Colonic mucosa (tissue), 4 donors: ENCODE results near the gene TRABD2B. TPM values are rescaled to one million over a fixed set of nuclear protein-coding genes. Genes with fewer than 3 reads are reported as not detected.

Source experiments
- DNase-seq: peaks from one replicate; pipeline ENCODE4 v3.0.0-alpha.2; 2020
- H3K27ac ChIP-seq: fragments of 200-600 bp; one replicate; pipeline ENCODE4 v1.8.0; 2021
- H3K27me3 ChIP-seq: fragments of 200-600 bp; one replicate; pipeline ENCODE4 v1.8.0; 2021
- H3K36me3 ChIP-seq: fragments of 200-600 bp; one replicate; pipeline ENCODE4 v1.8.0; 2021
- H3K4me1 ChIP-seq: fragments of 200-600 bp; one replicate; pipeline ENCODE4 v1.8.0; 2021; ENCODE audit warnings: mild to moderate bottlenecking
- H3K4me3 ChIP-seq: fragments of 200-600 bp; one replicate; pipeline ENCODE4 v1.8.0; 2021
- H3K9ac ChIP-seq, 2 donors: one replicate each; pipeline ENCODE4 v1.7.0; 2013; ENCODE audit warnings: control low read depth in 2 of 2, low read depth in 2 of 2, low read length in 2 of 2
- H3K9me3 ChIP-seq: fragments of 200-600 bp; one replicate; pipeline ENCODE4 v1.8.0; 2021
- intact Hi-C: fragments of 100-400 bp; cut with DNase I; formaldehyde crosslinking; loops from one replicate; pipeline ENCODE4 v1.14.1; 2022
- total RNA-seq, 2 donors: library from RNA; stranded (reverse); fragmentation: NEBNext Ultra II Directional in 1 of 2; extraction: Animal tissue kit (Norgen Biotek cat#: 25700) in 1 of 2; gene quantifications; one replicate each; pipeline ENCODE4 v1.2.1, GENCODE V29; 2021
- TF ChIP-seq, protein P1 (sequence below): fragments of 200-600 bp; IDR thresholded peaks from one replicate; pipeline ENCODE4 v1.8.0; 2022; ENCODE audit warnings: antibody characterized with exemption, mild to moderate bottlenecking
- donor health status: healthy.
- donor health status: DM: no; HTN: no; CAD: no.
- donor health status: DM: no; HTN: no; CAD: no.

Gene TRABD2B
- total RNA-seq, 2 donors from 2014 or later: 0.42 to 0.77 TPM

DNA sequence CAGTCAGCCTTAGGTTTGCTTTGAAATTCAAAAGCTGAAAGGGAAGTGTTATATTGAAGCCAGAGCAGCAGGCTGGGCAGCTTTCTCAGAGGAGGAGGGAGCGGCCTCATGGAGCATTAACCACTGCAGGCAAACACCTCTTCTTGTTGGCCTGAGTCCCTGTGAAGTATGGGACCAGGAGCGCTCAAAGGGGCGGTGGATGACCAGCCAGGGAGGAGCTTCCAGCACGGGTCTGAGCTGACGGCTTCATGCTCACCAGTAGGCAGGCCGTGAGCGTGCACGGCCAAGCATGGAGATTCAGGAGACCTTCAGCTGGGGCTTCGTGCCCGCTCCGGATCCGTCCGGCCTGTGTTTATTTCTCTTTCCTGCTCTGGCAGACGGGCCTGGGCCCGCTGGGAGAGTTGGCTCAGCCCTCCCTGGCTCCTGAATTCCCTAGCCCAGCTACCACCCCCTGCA is 245.2 kb downstream of the TRABD2B start:
- no peaks in the 10 kb centered on the region for H3K27me3 ChIP-seq
- peak overlapping the region; percentile 56 for H3K27ac ChIP-seq
- H3K9ac ChIP-seq: peak overlapping the region in 1 of 2 donors; percentile 49

DNA sequence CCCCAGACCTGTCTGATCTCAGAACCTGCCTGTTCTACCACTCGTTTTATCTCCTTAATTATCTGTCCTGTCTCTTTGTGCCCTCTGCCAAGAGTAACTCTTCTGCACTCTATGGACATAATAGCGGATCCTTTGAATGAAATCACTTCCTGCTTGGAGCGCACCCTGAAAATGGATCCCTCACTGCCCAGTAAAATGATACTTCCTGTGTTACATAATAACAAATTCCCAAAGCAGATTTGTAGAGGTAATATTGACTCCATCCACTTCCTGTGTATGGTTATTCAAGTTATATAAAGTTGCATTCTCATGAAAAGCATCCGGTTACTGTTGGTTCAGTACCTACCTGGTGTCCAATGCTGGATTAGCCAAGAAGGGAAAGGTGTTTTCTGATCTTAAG is 246.0 kb downstream of the TRABD2B start:
- DNase-seq: no peak
- Histone ChIP-seq H3K36me3 (no peaks in the 10 kb centered on the region), H3K4me3 (no peak overlapping the region), H3K27ac (peak overlapping the region; percentile 56), H3K9me3 (no peaks in the 10 kb centered on the region), H3K4me1 (peaks cover 10% of the 10 kb centered on the region), H3K27me3 (no peaks in the 10 kb centered on the region), H3K9ac (no peak overlapping the region)
- intact Hi-C loops: no loop called here
- TF ChIP-seq, protein P1, sequence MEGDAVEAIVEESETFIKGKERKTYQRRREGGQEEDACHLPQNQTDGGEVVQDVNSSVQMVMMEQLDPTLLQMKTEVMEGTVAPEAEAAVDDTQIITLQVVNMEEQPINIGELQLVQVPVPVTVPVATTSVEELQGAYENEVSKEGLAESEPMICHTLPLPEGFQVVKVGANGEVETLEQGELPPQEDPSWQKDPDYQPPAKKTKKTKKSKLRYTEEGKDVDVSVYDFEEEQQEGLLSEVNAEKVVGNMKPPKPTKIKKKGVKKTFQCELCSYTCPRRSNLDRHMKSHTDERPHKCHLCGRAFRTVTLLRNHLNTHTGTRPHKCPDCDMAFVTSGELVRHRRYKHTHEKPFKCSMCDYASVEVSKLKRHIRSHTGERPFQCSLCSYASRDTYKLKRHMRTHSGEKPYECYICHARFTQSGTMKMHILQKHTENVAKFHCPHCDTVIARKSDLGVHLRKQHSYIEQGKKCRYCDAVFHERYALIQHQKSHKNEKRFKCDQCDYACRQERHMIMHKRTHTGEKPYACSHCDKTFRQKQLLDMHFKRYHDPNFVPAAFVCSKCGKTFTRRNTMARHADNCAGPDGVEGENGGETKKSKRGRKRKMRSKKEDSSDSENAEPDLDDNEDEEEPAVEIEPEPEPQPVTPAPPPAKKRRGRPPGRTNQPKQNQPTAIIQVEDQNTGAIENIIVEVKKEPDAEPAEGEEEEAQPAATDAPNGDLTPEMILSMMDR: no peak

More for the DNA sequence above, 245.2 kb downstream of the TRABD2B start:
- H3K4me1 ChIP-seq: peaks cover 10% of the 10 kb centered on the region
- H3K36me3 ChIP-seq: no peaks in the 10 kb centered on the region
- TF ChIP-seq, protein P1: no peak
- no peak overlapping the region for H3K4me3 ChIP-seq
- intact Hi-C loops: no loop called here
- H3K9me3 ChIP-seq: no peaks in the 10 kb centered on the region
- DNase-seq: peak; percentile 74

DNA sequence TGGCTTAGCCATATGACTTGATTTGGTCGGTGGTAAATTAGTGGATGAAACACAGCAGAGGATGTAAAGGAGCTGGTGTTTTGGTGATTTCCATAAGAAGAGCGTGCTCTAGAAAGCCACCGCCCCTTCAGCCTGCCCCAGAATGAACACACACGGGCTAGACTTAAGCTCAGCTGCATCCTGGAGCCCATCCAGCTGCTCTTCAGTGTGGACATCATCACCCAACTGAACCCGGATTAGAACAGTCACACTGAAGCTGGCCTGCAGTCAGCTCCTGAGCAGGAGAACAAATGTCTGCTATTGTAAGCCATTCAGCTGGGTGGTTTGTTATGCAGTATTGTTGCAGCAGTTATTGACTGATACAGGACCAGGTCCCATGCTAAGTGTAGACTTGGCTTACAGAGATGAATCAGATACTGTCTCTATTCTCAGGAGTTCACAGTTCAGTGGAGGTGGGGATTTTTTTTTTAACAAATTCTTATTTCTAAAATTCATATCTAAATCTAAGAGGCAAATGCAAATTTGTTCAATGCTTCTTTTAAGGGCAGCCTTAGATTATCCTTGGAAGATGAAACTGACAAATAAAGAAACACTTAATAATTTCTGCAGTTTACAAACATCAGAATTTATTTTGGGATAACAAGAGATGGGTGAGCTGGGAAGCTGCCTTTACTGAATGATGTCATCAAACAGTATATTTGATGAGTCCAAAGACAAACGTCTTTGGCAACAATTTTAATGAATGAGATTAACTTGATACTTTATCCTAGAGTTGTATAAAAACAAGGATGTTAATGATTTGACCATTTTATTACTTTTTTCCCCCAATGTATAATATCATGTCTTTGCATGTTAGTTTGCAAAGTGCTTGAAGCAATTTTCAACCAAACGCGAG is 251.2 kb downstream of the TRABD2B start:
- TF ChIP-seq, protein P1: no peak
- intact Hi-C loops: no loop called here
- DNase-seq: no peak

DNA sequence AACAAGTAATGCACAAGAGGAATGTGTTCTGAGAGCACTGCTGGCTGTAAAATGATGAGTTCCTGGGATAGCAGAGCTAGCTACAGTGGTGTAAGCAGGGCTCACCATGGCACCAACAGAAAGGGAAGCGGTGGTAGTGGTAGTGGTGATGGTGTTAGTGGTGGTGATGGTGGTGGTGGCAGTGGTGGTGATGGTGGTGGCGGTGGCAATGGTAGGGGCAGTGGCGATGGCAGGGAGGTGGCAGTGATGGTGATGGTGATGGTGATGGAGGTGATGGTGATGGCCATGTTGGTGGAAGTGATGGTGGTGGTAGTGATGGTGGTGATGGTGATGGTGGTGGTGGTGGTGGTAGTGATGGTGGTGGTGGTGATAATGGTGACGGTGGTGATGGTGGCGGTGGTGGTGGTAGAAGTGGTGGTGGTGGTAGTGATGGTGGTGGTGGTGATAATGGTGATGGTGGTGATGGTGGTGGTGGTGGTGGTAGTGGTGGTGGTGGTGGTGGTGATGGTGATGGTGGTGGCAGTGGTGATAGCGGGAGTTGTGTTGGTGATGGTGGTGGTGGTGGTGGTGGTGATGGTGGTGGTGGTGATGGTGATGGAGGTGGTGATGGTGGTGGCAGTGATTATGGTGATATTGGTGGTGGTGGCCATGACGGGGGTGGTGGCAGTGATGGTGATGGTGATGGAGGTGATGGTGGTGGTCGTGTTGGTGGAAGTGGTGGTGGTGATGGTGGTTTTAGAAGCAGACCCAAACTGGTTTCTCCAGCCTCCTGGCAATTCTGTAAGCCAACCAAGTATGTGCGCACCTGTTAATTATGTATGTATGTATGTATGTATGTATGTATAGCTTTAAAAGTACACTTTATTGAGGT is 254.1 kb downstream of the TRABD2B start:
- H3K9ac ChIP-seq: no peak overlapping the region
- H3K27ac ChIP-seq: no peak overlapping the region
- no peak for DNase-seq
- no peaks in the 10 kb centered on the region for H3K36me3 ChIP-seq
- H3K9me3 ChIP-seq: no peaks in the 10 kb centered on the region
- no peaks in the 10 kb centered on the region for H3K27me3 ChIP-seq
- intact Hi-C loops: loop anchor here (5.0 kb wide), 1 partner anchor 319 kb away; no protein-coding TSS in a partner anchor
- TF ChIP-seq, protein P1: no peak
- H3K4me1 ChIP-seq: no peaks in the 10 kb centered on the region
- no peak overlapping the region for H3K4me3 ChIP-seq

More for the DNA sequence above, 251.2 kb downstream of the TRABD2B start:
- Histone ChIP-seq H3K4me3 (no peak overlapping the region), H3K4me1 (no peaks in the 10 kb centered on the region), H3K9ac (no peak overlapping the region), H3K9me3 (no peaks in the 10 kb centered on the region), H3K27me3 (no peaks in the 10 kb centered on the region), H3K27ac (no peak overlapping the region), H3K36me3 (no peaks in the 10 kb centered on the region)

DNA sequence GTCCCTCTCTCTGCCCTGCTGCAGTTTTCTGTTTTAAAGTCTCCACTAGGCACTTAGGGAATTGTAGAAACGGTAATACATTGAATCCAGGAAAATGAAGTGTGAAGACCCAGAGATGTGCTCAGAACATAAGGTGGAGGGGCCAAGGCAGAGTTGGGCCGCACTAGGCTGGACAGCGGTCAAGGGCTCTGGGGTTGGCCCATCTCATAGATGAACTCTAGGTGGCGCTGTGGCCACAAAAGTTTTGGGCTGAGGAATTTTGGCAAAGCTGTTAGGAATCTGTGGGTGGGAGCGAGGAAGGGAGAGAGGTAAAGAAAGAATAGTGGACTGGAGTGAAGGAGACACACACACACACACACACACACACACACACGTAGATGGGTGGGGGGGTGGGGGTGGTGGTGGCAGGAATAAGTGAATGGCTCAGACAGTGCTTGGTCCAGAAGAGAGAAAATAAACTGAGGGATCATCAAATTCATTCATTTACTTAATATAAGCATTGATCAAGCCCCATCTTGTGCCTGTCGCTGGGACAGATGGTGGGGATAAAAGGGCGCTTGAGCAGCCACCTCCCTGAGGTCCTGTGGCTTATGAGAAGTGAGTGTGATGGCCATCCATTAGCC is 258.5 kb downstream of the TRABD2B start:
- DNase-seq: peak; percentile 59
- intact Hi-C loops: loop anchor here (5.0 kb wide), 2 partner anchors 194 to 464 kb away; no protein-coding TSS in a partner anchor

More for the DNA sequence above, 258.5 kb downstream of the TRABD2B start:
- no peaks in the 10 kb centered on the region for H3K27me3 ChIP-seq
- no peak overlapping the region for H3K27ac ChIP-seq
- no peaks in the 10 kb centered on the region for H3K9me3 ChIP-seq
- TF ChIP-seq, protein P1: peak; percentile 68
- H3K4me1 ChIP-seq: no peaks in the 10 kb centered on the region
- no peak overlapping the region for H3K4me3 ChIP-seq
- H3K36me3 ChIP-seq: no peaks in the 10 kb centered on the region
- H3K9ac ChIP-seq: no peak overlapping the region
